HEK293 (cell line): ENCODE measurements around the gene POLR2E.
A peak's percentile ranks its signal among the peaks of the same experiment; 100 is the strongest.

Experiments used
- CTCF ChIA-PET: fragments of 350-600 bp; formaldehyde crosslinking; extraction: SDS; loops from one replicate; lab custom pipeline; 2021; ENCODE audit warnings: antibody characterized with exemption; lab: Yijun Ruan, JAX
- POLR2A ChIA-PET: fragments of 300-600 bp; formaldehyde crosslinking; extraction: SDS; loops from one replicate; lab custom pipeline; 2020; ENCODE audit warnings: antibody characterized with exemption, inconsistent platforms; lab: Yijun Ruan, JAX
- H3K27ac ChIP-seq: fragments of 200-500 bp; sonication (Bioruptor generic); 2 replicates; pipeline ENCODE4 v1.5.1; 2014; ENCODE audit warnings: low read depth, low read length, control low read depth, inconsistent platforms; ENCODE audit errors: extremely low read depth
- H3K36me3 ChIP-seq, 2 experiments: fragments of 200-500 bp in 1 of 2; sonication (Bioruptor generic) in 1 of 2; 1 replicate in 1 of 2; 2 replicates in 1 of 2; pipeline ENCODE4 v1.5.1; 2014 to 2017; ENCODE audit warnings: inconsistent platforms in 2 of 2, low read length in 2 of 2; ENCODE audit not compliant: control insufficient read depth in 2 of 2, insufficient read depth in 1 of 2
- H3K4me1 ChIP-seq: fragments of 200-500 bp; sonication (Bioruptor generic); 2 replicates; pipeline ENCODE4 v1.5.1; 2014; ENCODE audit warnings: mild to moderate bottlenecking, low read length, inconsistent platforms; ENCODE audit not compliant: control insufficient read depth, insufficient read depth
- H3K4me3 ChIP-seq: 2 replicates; pipeline ENCODE4 v1.5.1; 2011; ENCODE audit warnings: low read depth, mild to moderate bottlenecking, control low read depth, low read length, moderate library complexity
- H3K9me3 ChIP-seq: fragments of 200-500 bp; sonication (Bioruptor generic); 2 replicates; pipeline ENCODE4 v1.5.1; 2014; ENCODE audit warnings: low read depth, low read length, inconsistent platforms; ENCODE audit not compliant: control insufficient read depth, insufficient read depth
- AEBP2 ChIP-seq: fragments of 450-650 bp; formaldehyde crosslinking; IDR thresholded peaks from 2 replicates; pipeline ENCODE4 v1.5.1; 2016; ENCODE audit warnings: missing biosample characterization, missing genetic modification characterization, borderline replicate concordance
- KLF1 ChIP-seq: fragments of 450-650 bp; formaldehyde crosslinking; IDR thresholded peaks from 2 replicates; pipeline ENCODE4 v1.5.1; 2016; ENCODE audit warnings: missing biosample characterization, missing genetic modification characterization
- KLF8 ChIP-seq: fragments of 450-650 bp; formaldehyde crosslinking; IDR thresholded peaks from 2 replicates; pipeline ENCODE4 v1.5.1; 2016; ENCODE audit warnings: missing biosample characterization, missing genetic modification characterization
- ZNF112 ChIP-seq: fragments of 450-650 bp; formaldehyde crosslinking; IDR thresholded peaks from 2 replicates; pipeline ENCODE4 v1.5.0; 2017; ENCODE audit warnings: missing biosample characterization, missing genetic modification characterization
- ZNF335 ChIP-seq: fragments of 450-650 bp; formaldehyde crosslinking; conservative IDR thresholded peaks from 2 replicates; pipeline ENCODE4 v1.5.1; 2016; ENCODE audit warnings: missing biosample characterization, missing genetic modification characterization
- ZNF350 ChIP-seq: fragments of 450-650 bp; formaldehyde crosslinking; IDR thresholded peaks from 2 replicates; pipeline ENCODE4 v1.5.0; 2017; ENCODE audit warnings: missing biosample characterization, mild to moderate bottlenecking, missing genetic modification characterization
- ZNF544 ChIP-seq: fragments of 450-650 bp; formaldehyde crosslinking; IDR thresholded peaks from 2 replicates; pipeline ENCODE4 v1.5.0; 2017; ENCODE audit warnings: missing biosample characterization, missing genetic modification characterization
- ZNF558 ChIP-seq: fragments of 450-650 bp; formaldehyde crosslinking; IDR thresholded peaks from 2 replicates; pipeline ENCODE4 v1.5.1; 2016; ENCODE audit warnings: missing biosample characterization, missing genetic modification characterization
- ZNF596 ChIP-seq: fragments of 450-650 bp; IDR thresholded peaks from 2 replicates; pipeline ENCODE4 v1.5.0; 2018; ENCODE audit warnings: missing biosample characterization, mild to moderate bottlenecking, missing genetic modification characterization, moderate library complexity
- ZNF600 ChIP-seq: fragments of 450-650 bp; formaldehyde crosslinking; IDR thresholded peaks from 2 replicates; pipeline ENCODE4 v1.5.1; 2016; ENCODE audit warnings: missing biosample characterization, missing genetic modification characterization
- ZNF664 ChIP-seq: fragments of 450-650 bp; formaldehyde crosslinking; IDR thresholded peaks from 2 replicates; pipeline ENCODE4 v1.5.1; 2016; ENCODE audit warnings: missing biosample characterization, missing genetic modification characterization
- TF ChIP-seq, protein P1 (sequence below): fragments of 450-650 bp; formaldehyde crosslinking; IDR thresholded peaks from 2 replicates; pipeline ENCODE4 v1.5.1; 2016; ENCODE audit warnings: missing biosample characterization, missing genetic modification characterization
- TF ChIP-seq, protein P2 (sequence below): fragments of 450-650 bp; IDR thresholded peaks from 2 replicates; pipeline ENCODE4 v1.5.1; 2018; ENCODE audit warnings: missing biosample characterization, missing genetic modification characterization
- TF ChIP-seq, protein P3 (sequence below): fragments of 450-650 bp; formaldehyde crosslinking; IDR thresholded peaks from 2 replicates; pipeline ENCODE4 v1.5.1; 2016; ENCODE audit warnings: missing biosample characterization, missing genetic modification characterization
- TF ChIP-seq, protein P4 (sequence below): IDR thresholded peaks from 2 replicates; pipeline ENCODE4 v1.6.1; 2011; ENCODE audit warnings: mild to moderate bottlenecking, low read depth, low read length, borderline replicate concordance
- TF ChIP-seq, protein P5 (sequence below): fragments of 450-650 bp; formaldehyde crosslinking; IDR thresholded peaks from 2 replicates; pipeline ENCODE4 v1.5.1; 2016; ENCODE audit warnings: missing biosample characterization, missing genetic modification characterization
- TF ChIP-seq, protein P6 (sequence below): fragments of 450-650 bp; formaldehyde crosslinking; IDR thresholded peaks from 2 replicates; pipeline ENCODE4 v1.5.1; 2016; ENCODE audit warnings: missing biosample characterization, missing genetic modification characterization

POLR2E gene

DNA sequence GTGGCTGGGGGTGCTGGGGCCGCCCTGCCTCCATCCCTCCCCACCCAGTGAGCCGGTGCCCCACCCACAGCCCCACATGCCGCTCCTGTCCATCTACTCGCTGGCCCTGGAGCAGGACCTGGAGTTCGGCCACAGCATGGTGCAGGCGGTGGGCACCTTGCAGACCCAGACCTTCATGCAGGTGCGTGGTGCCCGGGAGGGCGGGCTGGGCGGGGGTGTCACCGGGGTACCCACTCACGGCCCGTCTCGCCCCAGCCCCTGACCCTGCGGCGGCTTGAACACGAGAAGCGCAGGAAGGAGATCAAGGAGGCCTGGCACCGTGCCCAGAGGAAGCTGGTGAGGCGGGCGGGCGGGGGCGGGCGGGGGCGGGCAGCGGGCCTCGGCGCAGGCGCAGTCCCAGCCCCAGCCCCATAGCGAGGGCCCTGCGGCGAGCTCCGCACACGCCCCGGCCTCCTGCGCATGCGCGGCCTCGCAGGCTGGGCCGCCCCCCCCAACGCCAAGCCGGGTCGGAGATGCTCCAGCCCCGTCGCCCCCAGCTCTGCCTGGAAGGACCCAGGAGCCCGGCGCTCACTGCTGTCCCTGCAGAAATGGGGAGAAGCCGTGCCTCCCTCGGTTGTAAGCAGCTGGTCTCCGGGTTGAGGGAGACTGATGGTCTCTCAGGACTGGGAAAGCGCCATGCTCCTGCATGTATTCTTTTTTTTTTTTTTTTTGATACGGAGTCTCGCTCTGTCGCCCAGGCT is 20.5 kb downstream of the POLR2E start:
- POLR2A ChIA-PET, result interaction anchor here (0.7 to 2.0 kb wide), 2 partner anchors 11 to 178 kb away, joined by 3 to 8 read pairs; no protein-coding TSS in a partner anchor
- CTCF ChIA-PET, result interaction anchor here (0.6 to 2.1 kb wide), 2 partner anchors 9 to 53 kb away, joined by 3 to 6 read pairs; partner anchors contain the start of gene RNU6-2
- Histone ChIP-seq H3K27ac (no peak overlapping the region), H3K4me1 (no peaks in the 10 kb centered on the region), H3K9me3 (no peaks in the 10 kb centered on the region), H3K36me3 (no peaks in the 10 kb centered on the region), H3K4me3 (no peak overlapping the region)
- TF ChIP-seq, protein P1, sequence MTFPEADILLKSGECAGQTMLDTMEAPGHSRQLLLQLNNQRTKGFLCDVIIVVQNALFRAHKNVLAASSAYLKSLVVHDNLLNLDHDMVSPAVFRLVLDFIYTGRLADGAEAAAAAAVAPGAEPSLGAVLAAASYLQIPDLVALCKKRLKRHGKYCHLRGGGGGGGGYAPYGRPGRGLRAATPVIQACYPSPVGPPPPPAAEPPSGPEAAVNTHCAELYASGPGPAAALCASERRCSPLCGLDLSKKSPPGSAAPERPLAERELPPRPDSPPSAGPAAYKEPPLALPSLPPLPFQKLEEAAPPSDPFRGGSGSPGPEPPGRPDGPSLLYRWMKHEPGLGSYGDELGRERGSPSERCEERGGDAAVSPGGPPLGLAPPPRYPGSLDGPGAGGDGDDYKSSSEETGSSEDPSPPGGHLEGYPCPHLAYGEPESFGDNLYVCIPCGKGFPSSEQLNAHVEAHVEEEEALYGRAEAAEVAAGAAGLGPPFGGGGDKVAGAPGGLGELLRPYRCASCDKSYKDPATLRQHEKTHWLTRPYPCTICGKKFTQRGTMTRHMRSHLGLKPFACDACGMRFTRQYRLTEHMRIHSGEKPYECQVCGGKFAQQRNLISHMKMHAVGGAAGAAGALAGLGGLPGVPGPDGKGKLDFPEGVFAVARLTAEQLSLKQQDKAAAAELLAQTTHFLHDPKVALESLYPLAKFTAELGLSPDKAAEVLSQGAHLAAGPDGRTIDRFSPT, result 0 out of 2 replicates have a peak, but pooled peaks have one; percentile 24
- no peak for TF ChIP-seq ZNF558 (tag by site-specific recombination)
- no peak for TF ChIP-seq ZNF112
- no peak for TF ChIP-seq AEBP2 (tag by site-specific recombination)
- peak; percentile 19; the same call in 1 of the 2 replicates for TF ChIP-seq KLF1
- TF ChIP-seq, protein P2, sequence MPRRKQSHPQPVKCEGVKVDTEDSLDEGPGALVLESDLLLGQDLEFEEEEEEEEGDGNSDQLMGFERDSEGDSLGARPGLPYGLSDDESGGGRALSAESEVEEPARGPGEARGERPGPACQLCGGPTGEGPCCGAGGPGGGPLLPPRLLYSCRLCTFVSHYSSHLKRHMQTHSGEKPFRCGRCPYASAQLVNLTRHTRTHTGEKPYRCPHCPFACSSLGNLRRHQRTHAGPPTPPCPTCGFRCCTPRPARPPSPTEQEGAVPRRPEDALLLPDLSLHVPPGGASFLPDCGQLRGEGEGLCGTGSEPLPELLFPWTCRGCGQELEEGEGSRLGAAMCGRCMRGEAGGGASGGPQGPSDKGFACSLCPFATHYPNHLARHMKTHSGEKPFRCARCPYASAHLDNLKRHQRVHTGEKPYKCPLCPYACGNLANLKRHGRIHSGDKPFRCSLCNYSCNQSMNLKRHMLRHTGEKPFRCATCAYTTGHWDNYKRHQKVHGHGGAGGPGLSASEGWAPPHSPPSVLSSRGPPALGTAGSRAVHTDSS, result no peak
- peak; percentile 85 for TF ChIP-seq ZNF335
- TF ChIP-seq ZNF544 (tag by site-specific recombination), result no peak
- no peak for TF ChIP-seq ZNF596 (tag by site-specific recombination)
- TF ChIP-seq, protein P3, sequence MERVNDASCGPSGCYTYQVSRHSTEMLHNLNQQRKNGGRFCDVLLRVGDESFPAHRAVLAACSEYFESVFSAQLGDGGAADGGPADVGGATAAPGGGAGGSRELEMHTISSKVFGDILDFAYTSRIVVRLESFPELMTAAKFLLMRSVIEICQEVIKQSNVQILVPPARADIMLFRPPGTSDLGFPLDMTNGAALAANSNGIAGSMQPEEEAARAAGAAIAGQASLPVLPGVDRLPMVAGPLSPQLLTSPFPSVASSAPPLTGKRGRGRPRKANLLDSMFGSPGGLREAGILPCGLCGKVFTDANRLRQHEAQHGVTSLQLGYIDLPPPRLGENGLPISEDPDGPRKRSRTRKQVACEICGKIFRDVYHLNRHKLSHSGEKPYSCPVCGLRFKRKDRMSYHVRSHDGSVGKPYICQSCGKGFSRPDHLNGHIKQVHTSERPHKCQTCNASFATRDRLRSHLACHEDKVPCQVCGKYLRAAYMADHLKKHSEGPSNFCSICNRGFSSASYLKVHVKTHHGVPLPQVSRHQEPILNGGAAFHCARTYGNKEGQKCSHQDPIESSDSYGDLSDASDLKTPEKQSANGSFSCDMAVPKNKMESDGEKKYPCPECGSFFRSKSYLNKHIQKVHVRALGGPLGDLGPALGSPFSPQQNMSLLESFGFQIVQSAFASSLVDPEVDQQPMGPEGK, result peak; percentile 67
- no peak for TF ChIP-seq ZNF350 (tag by site-specific recombination)
- 0 out of 2 replicates have a peak, but pooled peaks have one; percentile 25 for TF ChIP-seq KLF8 (tag by site-specific recombination)
- peak; percentile 90 for TF ChIP-seq ZNF600
- TF ChIP-seq, protein P4, sequence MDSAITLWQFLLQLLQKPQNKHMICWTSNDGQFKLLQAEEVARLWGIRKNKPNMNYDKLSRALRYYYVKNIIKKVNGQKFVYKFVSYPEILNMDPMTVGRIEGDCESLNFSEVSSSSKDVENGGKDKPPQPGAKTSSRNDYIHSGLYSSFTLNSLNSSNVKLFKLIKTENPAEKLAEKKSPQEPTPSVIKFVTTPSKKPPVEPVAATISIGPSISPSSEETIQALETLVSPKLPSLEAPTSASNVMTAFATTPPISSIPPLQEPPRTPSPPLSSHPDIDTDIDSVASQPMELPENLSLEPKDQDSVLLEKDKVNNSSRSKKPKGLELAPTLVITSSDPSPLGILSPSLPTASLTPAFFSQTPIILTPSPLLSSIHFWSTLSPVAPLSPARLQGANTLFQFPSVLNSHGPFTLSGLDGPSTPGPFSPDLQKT, result no peak

- no peak overlapping the region for H3K4me3 ChIP-seq
- H3K36me3 ChIP-seq, result no peaks in the 10 kb centered on the region
These were observed 21.1 kb downstream of the POLR2E start for GRCh38 chr19:1073956-1074517.

More at GRCh38 chr19:1073956-1074517, 21.1 kb downstream of the POLR2E start:
- Histone ChIP-seq H3K4me1 (no peaks in the 10 kb centered on the region), H3K9me3 (no peaks in the 10 kb centered on the region), H3K27ac (no peak overlapping the region)
- CTCF ChIA-PET, result interaction anchor here (2.1 kb wide), 1 partner anchor 8 kb away, joined by 6 read pairs; no protein-coding TSS in a partner anchor
- POLR2A ChIA-PET, result interaction anchor here (0.7 kb wide), 1 partner anchor 179 kb away, joined by 3 read pairs; no protein-coding TSS in a partner anchor
- TF ChIP-seq, protein P5, sequence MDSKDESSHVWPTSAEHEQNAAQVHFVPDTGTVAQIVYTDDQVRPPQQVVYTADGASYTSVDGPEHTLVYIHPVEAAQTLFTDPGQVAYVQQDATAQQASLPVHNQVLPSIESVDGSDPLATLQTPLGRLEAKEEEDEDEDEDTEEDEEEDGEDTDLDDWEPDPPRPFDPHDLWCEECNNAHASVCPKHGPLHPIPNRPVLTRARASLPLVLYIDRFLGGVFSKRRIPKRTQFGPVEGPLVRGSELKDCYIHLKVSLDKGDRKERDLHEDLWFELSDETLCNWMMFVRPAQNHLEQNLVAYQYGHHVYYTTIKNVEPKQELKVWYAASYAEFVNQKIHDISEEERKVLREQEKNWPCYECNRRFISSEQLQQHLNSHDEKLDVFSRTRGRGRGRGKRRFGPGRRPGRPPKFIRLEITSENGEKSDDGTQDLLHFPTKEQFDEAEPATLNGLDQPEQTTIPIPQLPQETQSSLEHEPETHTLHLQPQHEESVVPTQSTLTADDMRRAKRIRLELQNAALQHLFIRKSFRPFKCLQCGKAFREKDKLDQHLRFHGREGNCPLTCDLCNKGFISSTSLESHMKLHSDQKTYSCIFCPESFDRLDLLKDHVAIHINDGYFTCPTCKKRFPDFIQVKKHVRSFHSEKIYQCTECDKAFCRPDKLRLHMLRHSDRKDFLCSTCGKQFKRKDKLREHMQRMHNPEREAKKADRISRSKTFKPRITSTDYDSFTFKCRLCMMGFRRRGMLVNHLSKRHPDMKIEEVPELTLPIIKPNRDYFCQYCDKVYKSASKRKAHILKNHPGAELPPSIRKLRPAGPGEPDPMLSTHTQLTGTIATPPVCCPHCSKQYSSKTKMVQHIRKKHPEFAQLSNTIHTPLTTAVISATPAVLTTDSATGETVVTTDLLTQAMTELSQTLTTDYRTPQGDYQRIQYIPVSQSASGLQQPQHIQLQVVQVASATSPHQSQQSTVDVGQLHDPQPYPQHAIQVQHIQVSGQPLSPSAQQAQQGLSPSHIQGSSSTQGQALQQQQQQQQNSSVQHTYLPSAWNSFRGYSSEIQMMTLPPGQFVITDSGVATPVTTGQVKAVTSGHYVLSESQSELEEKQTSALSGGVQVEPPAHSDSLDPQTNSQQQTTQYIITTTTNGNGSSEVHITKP, result peak; percentile 58
- TF ChIP-seq, protein P6, sequence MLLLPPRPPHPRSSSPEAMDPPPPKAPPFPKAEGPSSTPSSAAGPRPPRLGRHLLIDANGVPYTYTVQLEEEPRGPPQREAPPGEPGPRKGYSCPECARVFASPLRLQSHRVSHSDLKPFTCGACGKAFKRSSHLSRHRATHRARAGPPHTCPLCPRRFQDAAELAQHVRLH (tag by site-specific recombination), result no peak
- TF ChIP-seq, protein P3, result peak; percentile 74
- TF ChIP-seq ZNF664 (tag by site-specific recombination), result no peak
